ENCODE data around the gene MAPK9. TPM values are rescaled to one million over a fixed set of nuclear protein-coding genes. Genes with fewer than 3 reads are reported as not detected.

Gene MAPK9
- 19.4 TPM for polyA plus RNA-seq

DNA sequence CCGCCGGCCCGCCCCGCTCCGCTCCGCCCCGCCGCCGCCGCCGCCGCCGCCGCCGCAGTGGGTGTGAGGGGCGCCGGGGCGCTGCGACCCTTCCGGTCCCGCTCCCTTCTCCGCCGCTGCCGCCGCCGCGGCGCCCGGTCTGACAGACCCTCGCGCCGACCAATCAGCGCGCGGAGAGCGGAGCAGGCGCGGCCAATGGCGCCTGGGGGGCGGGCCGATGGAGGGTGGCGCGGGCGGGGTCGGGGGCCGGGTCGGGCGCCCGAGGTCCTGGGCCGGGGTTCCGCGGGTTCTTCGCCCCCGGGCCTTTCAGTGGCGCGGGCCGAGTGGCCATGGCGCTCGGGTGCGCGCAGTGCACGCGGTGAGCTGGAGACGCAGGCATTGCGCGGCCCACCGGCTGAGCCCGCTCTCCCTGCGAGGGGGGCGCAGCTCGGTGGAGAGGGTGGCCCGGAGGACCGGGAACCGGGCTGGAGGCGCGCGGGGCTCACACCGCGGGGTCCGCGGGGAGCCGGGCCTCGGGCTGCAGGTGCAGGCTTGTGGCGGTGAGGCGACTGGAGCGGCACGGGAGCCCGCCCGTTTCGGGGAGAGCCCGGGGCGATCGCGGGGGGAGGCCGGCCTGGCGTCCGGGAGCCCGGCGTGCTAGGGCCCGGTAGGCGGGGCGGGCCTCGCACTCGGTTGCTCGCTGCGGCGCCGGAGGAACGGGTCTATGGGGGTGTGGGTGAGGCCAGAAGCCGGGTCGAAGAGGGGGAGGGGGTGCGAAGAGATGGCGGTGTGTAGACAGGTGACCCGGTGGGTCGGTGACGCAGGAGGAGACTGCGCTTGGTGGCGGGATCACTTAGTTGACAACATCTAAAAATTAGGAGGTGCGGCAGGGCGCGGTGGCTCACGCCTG lies at the start of gene MAPK9:
MAPK9 (minus strand) TSS at position 141 of the 889 bp plus-strand sequence. CDS start 11,522 bp downstream, outside the sequence.
- peaks cover 2% of the 10 kb centered on the region for H3K27me3 Mint-ChIP-seq
- H3K4me3 Mint-ChIP-seq: peak within 1 kb of the TSS; percentile 94 to 99 (median 98)
- no peaks in the 10 kb centered on the region for H3K9me3 Mint-ChIP-seq
- peak within 1 kb of the TSS; percentile 95 to 99 (median 97) for H3K27ac Mint-ChIP-seq
- peaks cover 4% of the 10 kb centered on the region for H3K36me3 Mint-ChIP-seq
- peaks cover 29 to 39% (median 34%) of the 10 kb centered on the region in 3 donors for H3K4me1 Mint-ChIP-seq

DNA sequence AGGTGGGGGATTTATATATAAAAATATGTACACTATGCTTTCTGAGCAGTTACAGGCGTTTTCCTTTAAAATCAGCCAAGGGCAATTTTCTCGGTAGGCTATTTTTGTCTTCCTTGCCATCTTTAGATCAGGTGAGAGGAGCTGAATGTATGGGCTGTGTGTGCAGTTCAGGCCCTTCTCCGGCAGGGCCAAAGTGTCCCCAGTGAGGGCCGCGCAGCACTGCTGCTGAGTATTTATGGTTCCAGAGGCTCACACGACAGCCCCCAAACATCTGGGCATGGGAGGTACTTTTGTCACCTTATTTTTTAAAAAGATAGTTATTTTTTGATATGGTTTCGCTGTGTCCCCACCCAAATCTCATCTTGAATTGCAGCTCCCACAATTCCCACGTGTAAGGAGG lies 49.7 kb upstream of the MAPK9 start:
- H3K4me3 Mint-ChIP-seq: no peak overlapping the region
- H3K9me3 Mint-ChIP-seq: peaks cover 0 to 1% (median 0%) of the 10 kb centered on the region in 3 donors
- H3K36me3 Mint-ChIP-seq: no peaks in the 10 kb centered on the region
- no peak overlapping the region for H3K27ac Mint-ChIP-seq
- H3K27me3 Mint-ChIP-seq: peaks cover 2% of the 10 kb centered on the region
- peaks cover 0 to 3% (median 0%) of the 10 kb centered on the region in 3 donors for H3K4me1 Mint-ChIP-seq

DNA sequence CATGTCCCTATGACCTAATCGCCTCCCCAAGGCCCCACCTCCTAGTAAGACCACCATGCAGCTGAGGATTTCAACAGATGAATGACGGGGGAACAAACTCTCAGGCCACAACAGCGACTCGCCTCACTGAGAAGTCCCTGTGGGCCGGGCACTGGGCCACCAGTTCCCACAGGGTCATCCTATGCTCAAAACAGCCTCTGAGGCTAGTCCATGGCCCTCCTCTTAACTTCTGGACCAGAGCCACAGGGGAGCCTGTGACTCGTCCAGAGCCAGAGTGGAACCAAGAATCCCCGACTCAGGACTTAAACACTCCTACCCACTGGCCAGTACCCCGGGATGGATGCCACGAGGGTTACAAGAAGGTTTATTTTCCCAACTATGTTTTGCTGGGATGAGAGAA lies 49.0 kb upstream of the MAPK9 start:
- Mint-ChIP-seq H3K9me3 (peaks cover 0 to 1% (median 0%) of the 10 kb centered on the region in 3 donors), H3K36me3 (no peaks in the 10 kb centered on the region), H3K4me3 (no peak overlapping the region), H3K4me1 (peaks cover 0 to 3% (median 0%) of the 10 kb centered on the region in 3 donors), H3K27ac (no peak overlapping the region), H3K27me3 (peaks cover 2% of the 10 kb centered on the region)

DNA sequence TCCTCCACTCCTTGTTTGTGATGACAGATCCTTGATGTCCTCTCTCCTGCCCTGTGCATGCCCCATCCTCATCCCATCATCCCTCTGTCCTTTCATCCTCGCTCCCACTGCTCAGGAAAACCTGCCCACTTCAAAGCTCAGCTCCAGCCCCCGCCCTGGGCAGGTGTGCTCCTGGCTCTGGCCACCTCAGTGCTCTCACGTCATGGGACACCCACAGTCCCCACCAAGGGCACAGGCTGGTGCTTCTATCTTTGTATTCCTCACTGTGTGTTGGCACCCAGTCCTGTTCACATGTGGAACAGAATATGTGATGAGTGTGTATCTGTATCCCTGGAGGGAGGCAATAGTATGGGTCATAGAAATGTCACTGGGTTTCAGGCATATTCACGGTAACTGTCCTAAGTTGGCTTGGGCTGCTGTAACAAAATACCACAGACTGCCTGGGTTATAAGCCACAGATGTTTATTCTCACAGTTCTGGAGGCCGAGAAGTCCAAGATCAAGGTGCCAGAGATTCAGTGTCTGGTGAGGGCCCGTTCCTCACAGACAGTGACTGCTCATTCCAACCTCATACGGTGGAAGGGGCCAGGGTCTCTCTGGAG lies 47.8 kb upstream of the MAPK9 start:
- peaks cover 0 to 1% (median 0%) of the 10 kb centered on the region in 3 donors for H3K9me3 Mint-ChIP-seq

DNA sequence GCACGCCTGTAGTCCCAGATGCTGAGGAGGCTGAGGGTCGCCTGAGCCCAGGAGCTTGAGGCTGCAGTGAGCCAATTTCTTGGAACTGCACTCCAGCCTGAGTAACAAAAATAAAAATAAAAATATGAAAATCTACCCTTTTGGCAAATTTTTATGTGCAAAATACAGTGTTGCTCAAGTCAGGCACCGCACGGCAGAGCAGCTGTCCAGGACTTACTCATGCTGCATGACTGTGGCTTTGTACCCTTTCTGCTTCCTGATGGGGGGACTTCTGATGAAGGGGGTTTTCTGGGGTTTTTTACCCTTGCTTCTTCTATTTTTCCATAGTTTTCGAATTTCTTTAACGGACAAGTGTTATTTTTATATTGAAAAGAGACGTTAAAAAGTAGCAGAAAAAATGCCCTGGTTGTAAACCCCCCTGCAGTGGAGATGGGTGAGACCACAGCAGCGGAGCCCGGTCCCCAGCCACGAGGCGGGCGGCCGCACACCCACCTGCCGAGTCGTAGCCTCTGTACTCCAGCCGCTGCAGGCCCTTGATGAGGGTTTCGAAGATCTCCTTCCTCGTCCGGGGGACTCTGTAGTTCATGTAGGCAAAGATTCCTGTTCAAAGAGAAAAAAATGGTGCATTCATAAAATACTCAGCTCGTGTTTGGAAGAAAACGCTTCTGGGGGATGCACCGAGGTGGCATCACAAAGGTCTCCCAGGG lies 46.3 kb upstream of the MAPK9 start:
- Mint-ChIP-seq H3K27ac (peak overlapping the region in 1 of 3 donors; percentile 69), H3K9me3 (peaks cover 0 to 1% (median 0%) of the 10 kb centered on the region in 3 donors), H3K27me3 (peaks cover 5% of the 10 kb centered on the region), H3K36me3 (no peaks in the 10 kb centered on the region), H3K4me3 (no peak overlapping the region), H3K4me1 (peaks cover 0 to 3% (median 0%) of the 10 kb centered on the region in 3 donors)

More for the DNA sequence above, 47.8 kb upstream of the MAPK9 start:
- peak overlapping the region in 1 of 3 donors; percentile 33 for H3K27ac Mint-ChIP-seq
- peaks cover 2% of the 10 kb centered on the region for H3K27me3 Mint-ChIP-seq
- H3K4me3 Mint-ChIP-seq: no peak overlapping the region
- H3K4me1 Mint-ChIP-seq: peaks cover 0 to 3% (median 0%) of the 10 kb centered on the region in 3 donors
- H3K36me3 Mint-ChIP-seq: no peaks in the 10 kb centered on the region

DNA sequence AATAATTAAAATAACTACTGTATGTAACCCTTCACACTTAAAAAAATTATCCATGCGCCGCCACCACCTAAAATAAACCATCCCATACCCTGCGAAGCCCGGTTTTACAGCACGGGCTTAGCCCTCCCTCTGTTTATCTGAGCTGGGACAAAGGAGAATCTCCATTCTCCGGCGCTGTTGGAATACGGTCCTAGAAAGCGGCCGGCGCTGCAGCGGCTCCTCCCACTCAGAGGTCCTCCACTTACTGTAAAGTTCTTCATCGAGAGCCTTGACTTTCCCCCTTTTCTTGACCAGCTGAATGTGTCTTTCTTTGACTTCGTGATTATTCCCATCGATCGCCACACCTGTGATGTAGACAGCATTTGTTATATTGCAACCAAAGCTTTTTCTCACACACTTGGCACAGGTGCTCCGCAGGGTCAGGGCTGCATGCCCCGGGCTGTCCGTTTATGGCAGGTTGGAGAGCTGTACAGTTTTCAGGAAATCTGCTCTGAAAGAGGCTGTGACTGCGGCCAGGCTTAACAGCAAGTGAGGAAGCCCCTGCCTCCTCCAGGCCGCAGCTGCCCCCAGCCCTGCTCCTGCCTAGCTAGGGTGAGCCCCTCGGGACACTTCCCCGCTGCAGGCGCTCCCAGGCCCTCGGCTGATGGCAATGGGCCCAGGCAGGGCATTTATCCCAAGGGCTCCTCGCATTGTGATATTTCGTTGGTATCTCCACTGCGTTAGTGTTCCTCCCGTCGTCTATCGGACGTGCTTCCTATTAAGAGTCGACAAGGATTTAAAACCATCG lies 44.5 kb upstream of the MAPK9 start:
- Mint-ChIP-seq H3K4me3 (no peak overlapping the region), H3K27ac (no peak overlapping the region)

DNA sequence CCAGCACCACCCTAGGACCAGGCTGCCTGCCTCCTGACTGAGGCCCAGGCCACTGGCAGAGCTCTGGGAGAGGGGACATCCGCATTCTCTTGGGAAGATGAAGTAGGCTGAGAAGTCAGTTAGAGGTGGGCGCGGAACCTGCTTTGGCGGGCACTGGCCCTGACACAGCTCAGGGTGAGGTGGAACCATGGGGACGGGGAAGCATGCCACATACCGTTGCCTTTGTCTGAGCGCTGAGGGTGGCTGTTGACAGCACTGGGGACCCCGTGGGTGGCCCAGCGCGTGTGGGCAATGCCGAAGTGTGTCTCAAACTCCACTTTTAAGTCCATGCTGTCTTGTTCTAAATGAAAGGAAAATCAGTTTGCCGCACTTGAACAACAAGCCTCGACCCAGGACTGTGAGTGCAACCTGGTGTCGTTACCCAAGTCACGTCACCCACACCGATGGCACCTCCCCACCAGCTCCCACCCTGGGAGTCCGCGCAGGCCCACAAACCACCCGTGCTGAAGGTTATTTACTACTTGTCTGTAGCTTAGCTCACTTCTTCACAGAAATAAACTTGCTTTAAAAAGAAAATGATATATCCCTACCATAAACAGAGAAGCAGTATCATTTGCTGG lies 43.8 kb upstream of the MAPK9 start:
- Mint-ChIP-seq H3K9me3 (no peaks in the 10 kb centered on the region), H3K36me3 (no peaks in the 10 kb centered on the region), H3K27ac (no peak overlapping the region), H3K4me1 (peaks cover 0 to 3% (median 0%) of the 10 kb centered on the region in 3 donors), H3K27me3 (peaks cover 4% of the 10 kb centered on the region), H3K4me3 (no peak overlapping the region)

More for the DNA sequence above, 44.5 kb upstream of the MAPK9 start:
- Mint-ChIP-seq H3K9me3 (no peaks in the 10 kb centered on the region), H3K36me3 (no peaks in the 10 kb centered on the region), H3K27me3 (peaks cover 6% of the 10 kb centered on the region), H3K4me1 (peaks cover 0 to 3% (median 0%) of the 10 kb centered on the region in 3 donors)

DNA sequence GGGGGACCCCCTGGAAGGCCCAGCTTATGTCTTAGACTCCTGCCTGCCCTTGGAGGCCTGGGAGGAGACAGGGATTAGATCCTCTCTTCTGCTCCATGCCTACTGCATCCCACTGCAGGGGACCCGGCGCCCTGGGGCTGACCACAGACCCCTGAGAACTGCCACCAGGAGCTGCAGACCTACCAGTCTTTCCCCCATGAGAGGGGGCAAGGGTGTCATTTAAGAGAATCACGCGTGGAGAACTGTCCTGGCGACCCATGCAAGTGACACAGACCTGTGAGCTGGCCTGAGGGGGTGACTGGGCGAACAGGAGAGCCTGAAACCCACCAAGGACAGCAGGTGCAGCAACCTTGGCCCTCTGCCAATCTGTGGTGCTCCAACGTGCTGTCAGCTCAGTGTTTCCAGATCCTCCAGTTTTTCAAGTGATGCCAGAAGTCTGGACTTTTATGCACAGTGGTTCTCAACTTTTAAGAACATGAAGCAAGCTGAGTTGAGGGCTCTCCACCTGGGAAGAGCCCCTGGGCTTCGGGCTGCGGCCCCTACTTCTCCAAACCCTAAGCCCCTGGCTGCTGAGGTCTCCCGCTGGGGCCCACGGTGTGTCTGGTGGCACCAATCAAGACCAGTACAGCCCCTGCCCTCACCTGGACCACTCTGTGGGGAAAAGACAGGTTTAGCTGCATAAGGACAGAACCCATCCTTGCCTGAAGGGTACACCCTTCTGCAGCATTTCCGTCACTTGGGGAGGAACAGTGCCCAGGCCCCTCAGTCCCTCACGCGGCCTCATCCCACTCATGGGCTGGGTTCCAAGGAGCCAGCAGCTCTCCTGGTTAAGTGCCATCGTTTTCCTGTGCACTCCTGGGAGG lies 43.1 kb upstream of the MAPK9 start:
- Mint-ChIP-seq H3K9me3 (no peaks in the 10 kb centered on the region), H3K4me1 (peaks cover 0 to 3% (median 0%) of the 10 kb centered on the region in 3 donors), H3K36me3 (no peaks in the 10 kb centered on the region), H3K27me3 (peaks cover 4% of the 10 kb centered on the region), H3K27ac (no peak overlapping the region), H3K4me3 (no peak overlapping the region)

DNA sequence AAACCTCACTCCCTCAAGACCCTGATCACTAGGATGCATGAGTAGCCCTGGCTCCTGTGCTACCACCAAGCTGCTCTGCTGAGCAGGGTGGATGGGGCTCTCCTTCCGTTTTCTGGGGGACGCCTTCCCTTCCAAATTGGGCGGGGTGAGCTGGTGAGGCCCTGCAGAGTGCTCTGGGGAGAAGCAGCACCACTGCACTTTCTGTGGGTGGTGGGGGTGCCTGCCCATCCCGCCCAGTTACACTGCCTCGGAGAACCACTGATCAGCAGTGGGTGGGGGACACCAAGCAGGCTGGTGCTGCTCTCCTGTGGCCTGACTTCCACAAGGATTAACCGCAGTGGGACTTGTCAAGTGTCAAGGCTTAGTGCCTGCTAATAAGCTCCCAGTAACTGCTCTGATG lies 42.3 kb upstream of the MAPK9 start:
- peaks cover 4% of the 10 kb centered on the region for H3K27me3 Mint-ChIP-seq
- no peaks in the 10 kb centered on the region for H3K9me3 Mint-ChIP-seq
- H3K4me3 Mint-ChIP-seq: no peak overlapping the region
- no peak overlapping the region for H3K27ac Mint-ChIP-seq
- no peaks in the 10 kb centered on the region for H3K4me1 Mint-ChIP-seq
- H3K36me3 Mint-ChIP-seq: no peaks in the 10 kb centered on the region

DNA sequence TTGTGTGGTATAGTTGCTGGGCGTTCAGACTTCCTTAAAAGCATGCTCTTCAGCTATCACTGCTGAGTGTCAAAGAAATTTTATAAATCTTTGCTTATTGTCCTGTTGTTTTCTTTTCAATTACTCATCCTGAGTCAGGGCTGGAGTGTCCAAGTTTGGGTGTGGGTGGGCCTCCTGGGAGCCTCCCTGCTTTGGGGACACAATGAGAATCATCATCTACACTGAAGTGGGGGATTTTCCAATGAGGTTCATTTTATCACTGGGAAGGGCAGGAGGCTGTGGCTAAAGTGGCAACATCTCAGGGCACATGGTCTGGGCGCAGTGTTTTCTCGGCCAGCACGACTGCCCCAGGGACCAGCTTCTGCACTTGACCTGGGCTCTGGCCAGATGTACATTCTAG lies 41.8 kb upstream of the MAPK9 start:
- Mint-ChIP-seq H3K27me3 (peaks cover 4% of the 10 kb centered on the region), H3K36me3 (no peaks in the 10 kb centered on the region), H3K9me3 (no peaks in the 10 kb centered on the region), H3K4me3 (no peak overlapping the region), H3K27ac (no peak overlapping the region), H3K4me1 (no peaks in the 10 kb centered on the region)

DNA sequence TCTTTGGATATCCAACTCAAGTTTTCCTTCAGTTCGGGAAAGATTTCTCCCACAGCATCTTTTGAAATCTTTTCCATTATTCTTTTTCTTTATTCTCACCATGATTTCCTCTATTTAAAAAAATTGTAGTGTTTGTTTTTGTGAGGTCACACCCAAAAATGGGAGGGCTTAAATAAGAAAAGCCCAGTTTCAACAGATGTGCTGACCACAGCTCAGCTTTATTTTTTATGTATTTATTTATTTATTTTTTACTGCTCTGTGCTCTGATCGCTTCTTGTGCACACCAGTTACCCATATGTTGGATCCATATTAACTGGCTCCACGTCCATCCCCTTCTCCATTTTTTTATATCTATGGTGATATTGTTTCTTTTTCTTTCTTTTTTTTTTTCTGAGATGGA lies 41.0 kb upstream of the MAPK9 start:
- Mint-ChIP-seq H3K27ac (no peak overlapping the region), H3K4me3 (no peak overlapping the region), H3K9me3 (no peaks in the 10 kb centered on the region), H3K27me3 (peaks cover 4% of the 10 kb centered on the region), H3K4me1 (no peaks in the 10 kb centered on the region), H3K36me3 (no peaks in the 10 kb centered on the region)

DNA sequence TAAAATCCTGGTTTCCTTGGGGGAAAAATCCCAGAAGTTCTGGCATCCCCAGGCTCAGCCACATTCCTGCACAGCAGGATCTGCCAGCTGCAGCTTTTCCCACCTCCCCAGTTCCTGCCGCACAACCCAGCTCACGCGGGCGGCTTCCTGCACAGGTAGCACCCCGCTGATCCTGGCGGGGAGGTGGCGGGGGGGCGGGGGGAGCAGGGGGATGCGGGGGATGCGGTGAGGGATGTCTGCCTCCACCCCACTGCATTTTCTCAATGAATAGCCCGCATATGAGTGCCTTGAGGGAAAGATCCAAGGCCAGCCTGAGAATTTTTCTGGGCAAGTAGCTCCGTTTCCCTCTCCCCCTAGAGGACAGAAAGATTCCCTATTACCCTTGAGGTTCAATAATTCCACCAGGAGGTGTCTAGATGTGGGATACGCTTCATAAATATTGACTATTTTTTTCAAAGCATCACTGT lies 40.2 kb upstream of the MAPK9 start:
- Mint-ChIP-seq H3K27me3 (peaks cover 4% of the 10 kb centered on the region), H3K27ac (no peak overlapping the region), H3K9me3 (no peaks in the 10 kb centered on the region), H3K4me1 (no peaks in the 10 kb centered on the region), H3K4me3 (no peak overlapping the region), H3K36me3 (no peaks in the 10 kb centered on the region)

DNA sequence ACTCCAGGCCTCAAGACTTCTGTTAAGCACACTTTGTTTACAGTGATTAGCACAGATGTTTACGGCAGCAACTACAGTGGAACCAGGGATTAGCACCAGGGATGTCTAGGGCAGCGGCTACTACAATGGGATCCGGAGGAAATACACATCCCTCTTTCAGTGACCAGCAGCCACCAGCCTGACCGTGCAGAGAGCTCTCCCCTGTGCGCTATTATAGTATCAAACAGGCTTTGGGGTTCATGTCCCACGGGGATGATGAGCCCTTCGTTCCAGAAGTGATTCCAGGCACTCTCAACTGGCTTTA lies 39.7 kb upstream of the MAPK9 start:
- Mint-ChIP-seq H3K4me3 (no peak overlapping the region), H3K27me3 (peaks cover 4% of the 10 kb centered on the region), H3K9me3 (no peaks in the 10 kb centered on the region), H3K4me1 (no peaks in the 10 kb centered on the region), H3K36me3 (no peaks in the 10 kb centered on the region), H3K27ac (no peak overlapping the region)

Measured in IgD-negative memory B cell (primary cell).